K562 (cell line): ENCODE measurements around the gene GJC2. TPM values are rescaled to one million over a fixed set of nuclear protein-coding genes. Genes with fewer than 3 reads are reported as not detected.

Source experiments
- BRF2 ChIP-seq: IDR thresholded peaks from 3 replicates; pipeline ENCODE4 v1.6.1; 2011; ENCODE audit warnings: borderline replicate concordance, mild to moderate bottlenecking; ENCODE audit not compliant: insufficient read length, insufficient read depth
- CBFB ChIP-seq: sonication (generic); formaldehyde crosslinking; IDR thresholded peaks from 2 replicates; pipeline ENCODE4 v1.4.0; 2020; ENCODE audit warnings: mild to moderate bottlenecking, missing genetic modification reagents
- FOXA3 ChIP-seq, 2 experiments: fragments of 450-650 bp in 1 of 2; sonication (generic) in 1 of 2; formaldehyde crosslinking; IDR thresholded peaks in 1 of 2; conservative IDR thresholded peaks in 1 of 2; 2 replicates each; pipeline versions ENCODE4 v1.4.0 to v1.8.0; 2020 to 2022; ENCODE audit warnings: mild to moderate bottlenecking in 2 of 2, missing genetic modification reagents in 1 of 2
- HDAC1 ChIP-seq, 2 experiments: fragments of 450-650 bp; IDR thresholded peaks; 2 replicates each; pipeline ENCODE4 v1.6.1; 2016 to 2017; ENCODE audit warnings: inconsistent platforms in 1 of 2, mild to moderate bottlenecking in 1 of 2, moderate library complexity in 1 of 2
- ILK ChIP-seq: fragments of 450-650 bp; IDR thresholded peaks from 2 replicates; pipeline ENCODE4 v1.6.1; 2016; ENCODE audit warnings: missing genetic modification characterization, low read depth, mild to moderate bottlenecking, missing compliant biosample characterization, moderate library complexity, borderline replicate concordance
- KHSRP ChIP-seq: fragments of 450-650 bp; IDR thresholded peaks from 2 replicates; pipeline ENCODE4 v1.6.1; 2017
- NFE2 ChIP-seq: IDR thresholded peaks from 2 replicates; pipeline ENCODE4 v1.6.1; 2014; ENCODE audit warnings: antibody characterized with exemption, low read depth
- NR2C2 ChIP-seq, 2 experiments: fragments of 200-800 bp in 1 of 2; sonication (Bioruptor generic) in 1 of 2; sonication (generic) in 1 of 2; formaldehyde crosslinking in 1 of 2; IDR thresholded peaks; 2 replicates each; pipeline versions ENCODE4 v1.6.1 to v1.8.0; 2016 to 2022; ENCODE audit warnings: mild to moderate bottlenecking in 1 of 2, missing compliant biosample characterization in 1 of 2, missing genetic modification characterization in 1 of 2, missing genetic modification reagents in 1 of 2
- POLR2G ChIP-seq: fragments of 200-400 bp; formaldehyde crosslinking; IDR thresholded peaks from 2 replicates; pipeline ENCODE4 v1.6.1; 2017; ENCODE audit warnings: low read depth, mild to moderate bottlenecking, antibody characterized with exemption, low read length, moderate library complexity
- RCOR1 ChIP-seq, 2 experiments: IDR thresholded peaks; 2 replicates each; pipeline ENCODE4 v1.6.1; 2012; ENCODE audit warnings: low read depth in 2 of 2, low read length in 2 of 2, borderline replicate concordance in 1 of 2, improper control_type of control experiment in 1 of 2
- SMAD4 ChIP-seq: fragments of 250-450 bp; sonication (Bioruptor Pico); conservative IDR thresholded peaks from 2 replicates; pipeline ENCODE4 v1.8.0; 2021; ENCODE audit warnings: inconsistent platforms, mild to moderate bottlenecking, moderate library complexity
- TBL1XR1 ChIP-seq, 2 experiments: IDR thresholded peaks; 2 replicates each; pipeline ENCODE4 v1.6.1; 2012; ENCODE audit warnings: improper control_type of control experiment in 2 of 2, low read length in 2 of 2, mild to moderate bottlenecking in 1 of 2
- XRCC4 ChIP-seq: IDR thresholded peaks from one replicate; pipeline ENCODE4 v1.6.1; 2011; ENCODE audit not compliant: insufficient read depth, insufficient read length; ENCODE audit errors: extremely low read depth
- ZBTB5 ChIP-seq: fragments of 450-650 bp; IDR thresholded peaks from 2 replicates; pipeline ENCODE4 v1.6.1; 2017; ENCODE audit warnings: antibody characterized with exemption
- ZNF609 ChIP-seq: sonication (generic); formaldehyde crosslinking; IDR thresholded peaks from 2 replicates; pipeline ENCODE4 v1.8.1; 2023; ENCODE audit warnings: missing genetic modification reagents, mild to moderate bottlenecking, borderline replicate concordance
- polyA plus RNA-seq, 8 experiments: library from polyadenylated mRNA; depleted of rRNA in 4 of 8; stranded (reverse) in 5 of 8; unstranded in 3 of 8; fragments of >200 nt; fragmentation: Nextera tagmentation in 2 of 8; fragmentation: Illumina TruSeq in 1 of 8; extraction: Ambion mirVana in 2 of 8; extraction: Trizol in 1 of 8; gene quantifications; 2 replicates each; pipeline versions ENCODE4 v1.2.1 to v1.2.3, GENCODE V29; 2011 to 2014; ENCODE audit warnings: inconsistent platforms in 1 of 8, missing spikeins in 1 of 8
- total RNA-seq, 7 experiments: library from RNA; depleted of rRNA in 6 of 7; stranded (reverse); fragments of >200 nt in 6 of 7; fragmentation: Illumina TruSeq in 2 of 7; extraction: Trizol in 2 of 7; gene quantifications; 2 replicates each; pipeline versions ENCODE4 v1.2.1 to v1.2.3, GENCODE V29; 2011 to 2021; ENCODE audit warnings: low replicate concordance in 1 of 7

GJC2 gene
- total and polyA plus RNA-seq, 9 of the 15 experiments (the other 6 are each of a cell fraction or from before 2014, with no cell fraction given) = 0.03 to 0.62 (median 0.11) TPM; not detected in 2

GRCh38 chr1:228139931-228140723, 9.6 kb upstream of the GJC2 start, which contains the start of gene GUK1 (continued):
- TF ChIP-seq RCOR1 (IDR thresholded peaks at IDR 0.05; ENCODE audit: borderline replicate concordance in 1 of 2, low read depth in 2 of 2, low read length in 2 of 2) (peak in 1 of 2 experiments; percentile 67; a peak in 1 of 4 replicates), ZNF609 (CRISPR knock-in tag) (peak; percentile 43; the same call in 1 of the 2 replicates), NR2C2 (CRISPR knock-in tag; IDR thresholded peaks at IDR 0.05) (0 out of 2 replicates have a peak, but pooled peaks have one; percentile 71), NR2C2 (tag; IDR thresholded peaks at IDR 0.05) (peak; percentile 82; the same call in 1 of the 2 replicates), POLR2G (peak; percentile 95), KHSRP (peak; percentile 62; the same call in 1 of the 2 replicates), ZBTB5 (0 out of 2 replicates have a peak, but pooled peaks have one; percentile 38), NFE2 (peak; percentile 48; the same call in 1 of the 2 replicates), ILK (no peak), SMAD4 (peak; percentile 83), FOXA3 (CRISPR knock-in tag; conservative IDR thresholded peaks at IDR 0.05 in 1 of 2, IDR thresholded peaks at IDR 0.05 in 1 of 2) (0 out of 4 replicates have a peak, but pooled peaks of 1 of the 2 experiments have one; percentile 48), XRCC4 (no peak), BRF2 (no peak), CBFB (0 out of 2 replicates have a peak, but pooled peaks have one; percentile 42), TBL1XR1 (IDR thresholded peaks at IDR 0.05; ENCODE audit: low read length in 2 of 2) (peak; percentile 14 to 74; a peak in 2 of 4 replicates), HDAC1 (IDR thresholded peaks at IDR 0.05) (peak in 1 of 2 experiments; percentile 93; a peak in 2 of 4 replicates)
